Thoracic aorta (tissue), 2 donors: Measurements from ENCODE around the gene DUSP10. TPM values are rescaled to one million over a fixed set of nuclear protein-coding genes. Genes with fewer than 3 reads are reported as not detected.

Experiments used
- ATAC-seq: fragments of 150-250 bp; one replicate; pipeline ENCODE4 v1.8.0; 2017; ENCODE audit warnings: low read depth; ENCODE audit not compliant: insufficient number of reproducible peaks, low FRiP score
- DNase-seq: peaks from one replicate; pipeline ENCODE4 v3.0.0-alpha.2; 2020; ENCODE audit warnings: low spot score
- H3K27ac ChIP-seq, 2 donors: fragments of 200-600 bp; sonication (generic); 1 replicate in 1 of 2; 2 replicates in 1 of 2; pipeline ENCODE4 v1.5.1; 2016; ENCODE audit warnings: mild to moderate bottlenecking in 2 of 2, moderate library complexity in 2 of 2
- H3K27me3 ChIP-seq: fragments of 200-600 bp; sonication (generic); replicated peaks from 2 replicates; pipeline ENCODE4 v1.6.0; 2016; ENCODE audit warnings: mild to moderate bottlenecking; ENCODE audit not compliant: insufficient read depth
- H3K36me3 ChIP-seq: fragments of 200-600 bp; sonication (generic); one replicate; pipeline ENCODE4 v1.5.1; 2016
- H3K4me1 ChIP-seq, 2 donors: fragments of 200-600 bp; sonication (generic); 1 replicate in 1 of 2; 2 replicates in 1 of 2; pipeline versions ENCODE4 v1.5.1 to v1.6.0; 2016; ENCODE audit warnings: low read depth in 2 of 2, mild to moderate bottlenecking in 1 of 2; ENCODE audit not compliant: control insufficient read depth in 1 of 2
- H3K4me3 ChIP-seq: fragments of 200-600 bp; sonication (generic); 2 replicates; pipeline ENCODE4 v1.5.1; 2016; ENCODE audit warnings: mild to moderate bottlenecking
- H3K9me3 ChIP-seq: fragments of 200-600 bp; sonication (generic); 2 replicates; pipeline ENCODE4 v1.5.1; 2016
- total RNA-seq, 2 donors: library from RNA; depleted of rRNA; stranded (reverse); fragments of >200 nt; gene quantifications; one replicate each; pipeline versions ENCODE4 v1.1.0 to v1.2.3, GENCODE V29; 2016
- TF ChIP-seq, protein P1 (sequence below): fragments of 200-600 bp; sonication (generic); IDR thresholded peaks from one replicate; pipeline ENCODE4 v1.5.1; 2019; ENCODE audit warnings: antibody characterized with exemption

The DUSP10 gene
- total RNA-seq, 2 donors from 2014 or later = 2.3 to 10.4 TPM

DNA sequence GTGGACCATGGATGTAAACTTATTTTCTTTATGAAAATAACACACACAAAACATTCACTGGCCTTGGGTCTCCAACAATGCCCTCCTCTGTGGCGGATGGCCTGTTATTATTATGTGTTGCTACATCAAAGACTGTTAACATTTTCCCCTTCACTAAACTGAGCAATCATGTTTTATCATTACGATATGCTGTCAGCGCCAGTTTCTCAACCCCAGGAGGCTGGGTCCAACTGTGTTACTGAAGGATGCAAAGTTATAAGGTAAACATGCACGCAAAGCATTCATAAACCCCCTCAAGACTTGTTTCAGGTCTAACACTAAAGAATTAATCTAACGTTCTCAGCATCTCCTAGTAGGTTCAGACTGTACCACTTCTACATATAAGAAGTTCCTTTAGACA, 6.0 kb upstream of the DUSP10 start:
- DNase-seq (no peak), ATAC-seq (no peak)
- Histone ChIP-seq H3K36me3 (no peaks in the 10 kb centered on the region), H3K4me3 (no peak overlapping the region), H3K9me3 (no peaks in the 10 kb centered on the region), H3K27me3 (no peaks in the 10 kb centered on the region), H3K27ac (no peak overlapping the region), H3K4me1 (peaks cover 3 to 7% of the 10 kb centered on the region in 2 donors)
- TF ChIP-seq, protein P1, sequence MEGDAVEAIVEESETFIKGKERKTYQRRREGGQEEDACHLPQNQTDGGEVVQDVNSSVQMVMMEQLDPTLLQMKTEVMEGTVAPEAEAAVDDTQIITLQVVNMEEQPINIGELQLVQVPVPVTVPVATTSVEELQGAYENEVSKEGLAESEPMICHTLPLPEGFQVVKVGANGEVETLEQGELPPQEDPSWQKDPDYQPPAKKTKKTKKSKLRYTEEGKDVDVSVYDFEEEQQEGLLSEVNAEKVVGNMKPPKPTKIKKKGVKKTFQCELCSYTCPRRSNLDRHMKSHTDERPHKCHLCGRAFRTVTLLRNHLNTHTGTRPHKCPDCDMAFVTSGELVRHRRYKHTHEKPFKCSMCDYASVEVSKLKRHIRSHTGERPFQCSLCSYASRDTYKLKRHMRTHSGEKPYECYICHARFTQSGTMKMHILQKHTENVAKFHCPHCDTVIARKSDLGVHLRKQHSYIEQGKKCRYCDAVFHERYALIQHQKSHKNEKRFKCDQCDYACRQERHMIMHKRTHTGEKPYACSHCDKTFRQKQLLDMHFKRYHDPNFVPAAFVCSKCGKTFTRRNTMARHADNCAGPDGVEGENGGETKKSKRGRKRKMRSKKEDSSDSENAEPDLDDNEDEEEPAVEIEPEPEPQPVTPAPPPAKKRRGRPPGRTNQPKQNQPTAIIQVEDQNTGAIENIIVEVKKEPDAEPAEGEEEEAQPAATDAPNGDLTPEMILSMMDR = no peak

GRCh38 chr1:221743416-221744208, 1.7 kb upstream of the DUSP10 start:
- DNase-seq (no peak), ATAC-seq (no peak)
- H3K27ac ChIP-seq = peak overlapping the region; percentile 98 to 100
- no peaks in the 10 kb centered on the region for H3K9me3 ChIP-seq
- H3K4me1 ChIP-seq = peaks cover 8 to 19% of the 10 kb centered on the region in 2 donors
- H3K4me3 ChIP-seq = peak overlapping the region; percentile 95
- TF ChIP-seq, protein P1 = no peak
- H3K27me3 ChIP-seq = no peaks in the 10 kb centered on the region
- H3K36me3 ChIP-seq = no peaks in the 10 kb centered on the region

GRCh38 chr1:221742555-221743415, 896 bp upstream of the DUSP10 start:
- H3K27ac ChIP-seq = peak overlapping the region; percentile 98 to 100
- DNase-seq (peak; percentile 43), ATAC-seq (peak; percentile 32)

GRCh38 chr1:221740993-221741702, 741 bp downstream of the DUSP10 start:
- H3K4me3 ChIP-seq = peak overlapping the region; percentile 95
- peaks cover 8 to 19% of the 10 kb centered on the region in 2 donors for H3K4me1 ChIP-seq
- H3K36me3 ChIP-seq = no peaks in the 10 kb centered on the region
- no peak for ATAC-seq
- DNase-seq = no peak
- TF ChIP-seq, protein P1 = no peak
- H3K27ac ChIP-seq = peak overlapping the region; percentile 62 to 100
- H3K9me3 ChIP-seq = no peaks in the 10 kb centered on the region
- no peaks in the 10 kb centered on the region for H3K27me3 ChIP-seq

More at GRCh38 chr1:221742555-221743415, 896 bp upstream of the DUSP10 start:
- Histone ChIP-seq H3K27me3 (no peaks in the 10 kb centered on the region), H3K4me3 (peak overlapping the region; percentile 95), H3K36me3 (no peaks in the 10 kb centered on the region), H3K9me3 (no peaks in the 10 kb centered on the region), H3K4me1 (peaks cover 8 to 19% of the 10 kb centered on the region in 2 donors)
- TF ChIP-seq, protein P1 = no peak
